Measurements from ENCODE around the gene SLC38A11.

Gene SLC38A11

DNA sequence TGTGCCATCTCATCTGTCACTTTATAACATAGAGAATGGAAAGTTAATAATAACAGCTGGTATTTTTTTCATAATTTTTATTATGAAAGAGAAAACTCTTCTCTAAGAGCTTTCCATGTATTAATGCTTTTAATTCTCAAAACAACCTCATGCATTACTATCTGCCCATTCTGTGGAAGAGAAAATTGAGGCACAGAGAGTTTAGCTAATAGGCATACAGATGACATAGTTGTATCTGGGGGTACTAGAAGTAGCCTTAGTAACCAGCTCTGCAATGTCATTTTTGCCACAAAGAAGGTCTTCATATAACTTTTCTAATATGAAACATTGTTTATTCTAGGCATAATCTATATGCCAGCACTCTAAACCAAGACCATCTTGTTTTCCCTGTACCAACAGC lies 77.4 kb downstream of the SLC38A11 start:
- no peak overlapping the region for H3K27ac ChIP-seq
- TF ChIP-seq ZFX (IDR thresholded peaks at IDR 0.05): no peak
- TF ChIP-seq, protein P1, sequence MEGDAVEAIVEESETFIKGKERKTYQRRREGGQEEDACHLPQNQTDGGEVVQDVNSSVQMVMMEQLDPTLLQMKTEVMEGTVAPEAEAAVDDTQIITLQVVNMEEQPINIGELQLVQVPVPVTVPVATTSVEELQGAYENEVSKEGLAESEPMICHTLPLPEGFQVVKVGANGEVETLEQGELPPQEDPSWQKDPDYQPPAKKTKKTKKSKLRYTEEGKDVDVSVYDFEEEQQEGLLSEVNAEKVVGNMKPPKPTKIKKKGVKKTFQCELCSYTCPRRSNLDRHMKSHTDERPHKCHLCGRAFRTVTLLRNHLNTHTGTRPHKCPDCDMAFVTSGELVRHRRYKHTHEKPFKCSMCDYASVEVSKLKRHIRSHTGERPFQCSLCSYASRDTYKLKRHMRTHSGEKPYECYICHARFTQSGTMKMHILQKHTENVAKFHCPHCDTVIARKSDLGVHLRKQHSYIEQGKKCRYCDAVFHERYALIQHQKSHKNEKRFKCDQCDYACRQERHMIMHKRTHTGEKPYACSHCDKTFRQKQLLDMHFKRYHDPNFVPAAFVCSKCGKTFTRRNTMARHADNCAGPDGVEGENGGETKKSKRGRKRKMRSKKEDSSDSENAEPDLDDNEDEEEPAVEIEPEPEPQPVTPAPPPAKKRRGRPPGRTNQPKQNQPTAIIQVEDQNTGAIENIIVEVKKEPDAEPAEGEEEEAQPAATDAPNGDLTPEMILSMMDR (conservative IDR thresholded peaks at IDR 0.05): no peak

DNA sequence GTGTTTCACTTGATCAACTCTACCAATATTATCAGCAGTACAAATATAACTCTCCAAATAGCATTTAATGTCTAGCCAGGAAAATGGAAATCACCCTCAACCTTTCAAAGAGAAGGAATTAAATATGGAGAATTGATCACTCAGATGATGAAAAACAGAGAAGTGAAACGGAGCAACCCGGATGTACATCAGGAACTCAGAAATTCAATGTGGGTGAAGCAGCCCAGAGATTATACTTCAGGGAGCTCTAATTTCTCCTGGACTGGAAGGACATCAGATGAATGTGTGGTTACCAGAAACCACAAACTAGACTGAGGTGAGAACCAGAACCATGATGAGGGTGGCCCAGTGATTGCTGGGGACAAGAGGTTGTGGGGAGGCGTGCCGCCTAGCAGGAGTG lies 78.2 kb downstream of the SLC38A11 start:
- no peak overlapping the region for H3K27ac ChIP-seq
- no peak for TF ChIP-seq ZFX (IDR thresholded peaks at IDR 0.05)
- TF ChIP-seq, protein P1 (conservative IDR thresholded peaks at IDR 0.05): no peak

DNA sequence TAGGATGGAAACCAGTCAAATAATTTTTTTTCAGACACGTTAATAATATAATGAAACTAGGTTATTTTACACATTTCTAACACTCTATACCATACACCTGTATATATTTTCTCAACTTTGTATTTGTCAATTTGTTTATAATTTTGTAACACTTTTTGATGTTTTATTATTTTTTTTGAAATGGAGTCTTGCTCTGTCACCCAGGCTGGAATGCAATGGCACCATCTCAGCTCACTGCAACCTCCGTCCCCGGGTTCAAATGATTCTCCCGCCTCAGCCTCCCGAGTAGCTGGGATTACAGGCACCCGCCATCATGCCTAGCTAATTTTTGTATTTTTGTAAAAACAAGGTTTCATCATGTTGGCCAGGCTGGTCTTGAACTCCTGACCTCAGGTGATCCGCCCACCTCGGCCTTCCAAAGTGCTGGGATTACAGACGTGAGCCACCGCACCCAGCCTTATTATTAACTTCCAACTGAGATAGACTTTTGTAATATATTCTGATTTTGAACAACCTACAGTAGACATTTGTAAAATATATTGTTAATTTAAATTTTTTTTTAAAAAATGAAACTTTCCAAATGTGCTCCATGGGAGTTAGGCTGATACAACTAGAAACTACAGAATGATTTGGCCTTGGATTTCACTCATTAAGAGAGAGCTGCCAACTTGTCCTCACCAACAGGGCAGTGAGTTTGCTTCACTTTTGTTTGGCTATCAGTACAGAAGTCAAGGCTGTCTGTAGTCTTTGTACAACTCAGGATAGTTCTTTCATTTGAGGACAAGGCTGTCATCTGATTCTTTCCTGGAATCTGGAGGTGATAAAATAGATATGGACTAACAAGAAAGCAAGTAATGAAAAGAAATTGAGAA lies 79.8 kb downstream of the SLC38A11 start:
- TF ChIP-seq, protein P1 (conservative IDR thresholded peaks at IDR 0.05): no peak
- TF ChIP-seq ZFX (IDR thresholded peaks at IDR 0.05): no peak
- no peak overlapping the region for H3K27ac ChIP-seq

DNA sequence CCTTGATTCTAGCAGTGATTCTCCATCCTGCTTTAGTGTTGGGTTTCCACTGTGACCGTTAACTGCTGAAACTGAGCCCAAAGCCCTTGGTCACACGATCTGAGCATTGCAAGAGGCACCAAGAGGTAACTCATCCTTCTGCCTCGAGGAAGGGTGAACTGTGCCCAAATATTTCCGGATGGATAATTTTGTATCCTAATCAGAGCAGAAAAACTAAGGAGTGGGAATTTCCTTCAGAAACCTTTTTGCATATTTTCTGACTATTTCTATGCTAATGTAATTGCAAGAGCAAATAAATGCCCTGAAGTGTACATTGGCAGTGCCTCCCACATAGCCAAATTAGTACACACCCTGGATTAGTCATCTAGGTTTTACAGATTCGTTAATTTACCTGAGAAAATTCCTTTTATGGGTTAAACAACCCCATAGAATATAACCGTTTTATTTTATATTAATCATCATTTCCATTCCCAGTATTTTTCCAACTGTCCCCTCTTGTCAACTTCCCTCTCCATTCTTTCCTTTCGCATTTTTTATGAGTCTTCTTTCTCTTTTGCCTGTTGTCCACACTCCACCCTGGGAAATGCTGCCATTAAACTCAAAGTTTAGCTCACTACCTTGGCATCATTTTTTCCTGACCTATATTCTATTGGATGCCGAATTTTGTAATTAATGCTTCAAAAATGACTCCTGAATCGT lies 82.0 kb downstream of the SLC38A11 start:
- no peak for TF ChIP-seq ZFX (IDR thresholded peaks at IDR 0.05)
- TF ChIP-seq, protein P1 (conservative IDR thresholded peaks at IDR 0.05): no peak
- H3K27ac ChIP-seq: no peak overlapping the region

DNA sequence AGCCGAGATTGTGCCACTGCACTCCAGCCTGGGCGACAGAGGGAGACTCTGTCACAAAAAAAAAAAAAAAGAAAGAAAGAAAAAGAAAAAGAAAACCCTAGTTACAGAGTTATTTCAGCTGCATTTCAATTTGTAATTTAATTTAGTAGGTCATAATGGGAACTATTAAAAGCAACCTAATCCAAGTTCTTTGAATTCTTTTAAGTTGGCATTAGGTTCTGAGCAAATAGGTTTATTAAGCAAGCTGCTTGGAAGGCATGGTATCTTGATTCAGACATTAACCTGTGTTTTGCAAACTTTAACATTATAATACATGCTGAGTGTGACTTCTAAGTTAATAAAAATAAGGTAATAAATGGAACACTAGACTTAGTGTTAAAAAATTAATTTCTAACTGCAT lies 83.9 kb downstream of the SLC38A11 start:
- TF ChIP-seq, protein P1 (conservative IDR thresholded peaks at IDR 0.05): no peak
- no peak for TF ChIP-seq ZFX (IDR thresholded peaks at IDR 0.05)
- H3K27ac ChIP-seq: no peak overlapping the region

DNA sequence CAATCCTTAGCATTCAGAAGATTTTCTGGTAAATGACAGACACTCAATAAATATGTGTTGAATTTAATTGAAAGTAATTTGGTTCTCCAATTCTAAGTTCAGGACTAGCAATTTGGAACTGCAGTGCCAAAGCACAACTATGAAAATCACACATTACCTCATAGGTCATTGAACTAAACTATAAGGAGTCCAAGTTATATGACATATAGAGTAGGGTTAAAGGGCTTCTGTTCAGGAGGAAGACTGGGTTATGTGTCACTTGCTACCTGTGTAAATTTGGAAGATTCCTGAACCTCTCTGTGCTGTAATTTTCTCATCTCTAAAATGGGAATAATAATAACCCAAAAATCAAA lies 85.9 kb downstream of the SLC38A11 start:
- TF ChIP-seq ZFX (IDR thresholded peaks at IDR 0.05): no peak
- TF ChIP-seq, protein P1 (conservative IDR thresholded peaks at IDR 0.05): no peak
- no peak overlapping the region for H3K27ac ChIP-seq
